ENCODE data around the gene CDC37L1.

DNA sequence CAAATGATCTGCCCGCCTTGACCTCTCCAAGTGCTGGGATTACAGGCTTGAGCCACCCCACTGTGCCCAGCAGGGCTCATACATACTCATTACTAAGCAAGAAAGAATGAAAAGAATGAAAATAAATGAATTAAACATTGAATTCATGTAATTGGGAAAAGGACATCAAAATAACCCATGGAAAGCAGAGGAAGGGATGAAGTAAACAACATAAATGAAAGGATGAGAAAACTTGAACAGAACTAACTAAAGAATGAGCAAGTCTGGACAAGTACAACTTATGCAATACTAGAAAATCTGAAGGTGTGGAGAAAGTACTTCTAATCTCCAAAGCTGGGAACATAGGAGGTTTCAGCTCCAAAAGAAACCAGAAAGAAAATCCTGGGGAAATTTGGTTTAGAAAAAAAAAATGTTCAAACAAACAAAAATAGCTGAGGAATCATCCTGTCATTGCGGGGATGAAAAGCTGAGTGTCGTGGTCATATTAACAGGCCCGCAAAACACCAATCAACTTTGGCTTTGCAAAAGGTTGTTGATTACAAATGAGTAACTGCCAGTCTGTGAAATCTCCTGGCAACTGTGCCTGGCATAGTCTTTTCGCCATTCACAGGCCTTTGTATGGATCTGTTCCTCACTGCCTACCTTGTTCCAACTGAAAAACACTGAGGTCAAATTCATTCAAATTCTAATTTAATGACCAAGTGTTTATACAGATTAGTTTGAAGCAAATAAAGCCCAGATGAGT, 63.9 kb downstream of the CDC37L1 start:
- TF ChIP-seq CTCF (IDR thresholded peaks at IDR 0.05) (no peak), ZFX (IDR thresholded peaks at IDR 0.05; ENCODE audit: borderline replicate concordance) (no peak)
